B cell (primary cell): ENCODE data around the gene EVC. TPM values are rescaled to one million over a fixed set of nuclear protein-coding genes. Genes with fewer than 3 reads are reported as not detected.

Source experiments
- ATAC-seq: fragments of 200-7000 bp; cut with Tn5 transposase; one replicate; pipeline ENCODE4 v1.10.0; 2021; ENCODE audit warnings: low read depth, mild to moderate bottlenecking, moderate number of reproducible peaks, moderate library complexity
- CTCF ChIA-PET: fragments of 350-600 bp; sonication (Branson Sonifier 250); formaldehyde crosslinking; loops from one replicate; lab custom pipeline; 2021; ENCODE audit warnings: antibody characterized with exemption, inconsistent platforms; lab: Charles Lee
- POLR2A ChIA-PET: fragments of 350-600 bp; sonication (Branson Sonifier 250); formaldehyde crosslinking; loops from one replicate; lab custom pipeline; 2021; ENCODE audit warnings: antibody characterized with exemption; lab: Charles Lee
- DNase-seq: peaks from one replicate; pipeline ENCODE4 v3.0.0; 2013
- H2AFZ ChIP-seq: 2 replicates; pipeline ENCODE4 v1.6.1; 2012; ENCODE audit warnings: mild to moderate bottlenecking, low read depth, low read length; ENCODE audit not compliant: insufficient read depth, poor library complexity, severe bottlenecking
- H3K27ac ChIP-seq, 2 donors: 1 replicate in 1 of 2; 2 replicates in 1 of 2; pipeline ENCODE4 v1.5.1; 2012 to 2013; ENCODE audit warnings: low read length in 2 of 2, mild to moderate bottlenecking in 2 of 2, moderate library complexity in 1 of 2
- H3K27me3 ChIP-seq, 4 experiments: fragments of 200-600 bp in 1 of 4; sonication (generic) in 1 of 4; replicated peaks in 1 of 4; 1 replicate in 2 of 4; 2 replicates in 2 of 4; pipeline versions ENCODE4 v1.6.1 to v1.7.0; 2013 to 2016; ENCODE audit warnings: low read length in 3 of 4, mild to moderate bottlenecking in 2 of 4, mixed read lengths in 1 of 4, moderate library complexity in 1 of 4; ENCODE audit not compliant: insufficient read depth in 4 of 4, control insufficient read depth in 3 of 4; ENCODE audit errors: control extremely low read depth in 1 of 4
- H3K36me3 ChIP-seq, 2 experiments: replicated peaks in 1 of 2; 1 replicate in 1 of 2; 2 replicates in 1 of 2; pipeline versions ENCODE4 v1.6.1 to v1.7.1; 2013; ENCODE audit warnings: low read length in 1 of 2; ENCODE audit not compliant: insufficient read depth in 2 of 2, control insufficient read depth in 1 of 2; ENCODE audit errors: control extremely low read depth in 1 of 2, extremely low read depth in 1 of 2
- H3K4me1 ChIP-seq, 2 donors: fragments of 200-600 bp in 1 of 2; sonication (generic) in 1 of 2; 1 replicate in 1 of 2; 2 replicates in 1 of 2; pipeline versions ENCODE4 v1.5.1 to v1.6.1; 2013 to 2017; ENCODE audit warnings: low read length in 2 of 2; ENCODE audit not compliant: control insufficient read depth in 2 of 2, insufficient read depth in 2 of 2
- H3K4me2 ChIP-seq: replicated peaks from 2 replicates; pipeline ENCODE3; 2012; ENCODE audit warnings: mild to moderate bottlenecking, low read depth, low read length; ENCODE audit not compliant: poor library complexity, severe bottlenecking
- H3K4me3 ChIP-seq, 5 experiments: fragments of 200-600 bp in 1 of 5; sonication (generic) in 1 of 5; 1 replicate in 3 of 5; 2 replicates in 2 of 5; pipeline versions ENCODE4 v1.5.1 to v1.7.0; 2011 to 2016; ENCODE audit warnings: low read length in 4 of 5, mild to moderate bottlenecking in 4 of 5, low read depth in 2 of 5, control low read depth in 1 of 5, moderate library complexity in 1 of 5; ENCODE audit not compliant: insufficient read depth in 1 of 5; ENCODE audit errors: control extremely low read depth in 1 of 5, extremely low read depth in 1 of 5
- H3K79me2 ChIP-seq: fragments of 200-600 bp; sonication (generic); one replicate; pipeline ENCODE4 v1.6.0; 2016; ENCODE audit warnings: low read length; ENCODE audit not compliant: control insufficient read depth, insufficient read depth
- H3K9ac ChIP-seq: fragments of 200-600 bp; sonication (generic); 2 replicates; pipeline ENCODE4 v1.6.1; 2017; ENCODE audit warnings: mild to moderate bottlenecking, low read length, moderate library complexity
- H3K9me3 ChIP-seq, 3 donors: one replicate each; pipeline versions ENCODE4 v1.6.1 to v1.7.1; 2013; ENCODE audit warnings: low read length in 2 of 3; ENCODE audit not compliant: control insufficient read depth in 2 of 3, insufficient read depth in 1 of 3; ENCODE audit errors: control extremely low read depth in 1 of 3
- H4K20me1 ChIP-seq: 2 replicates; pipeline ENCODE4 v1.6.0; 2012; ENCODE audit warnings: mild to moderate bottlenecking, low read length; ENCODE audit not compliant: insufficient read depth, control insufficient read depth, poor library complexity, severe bottlenecking
- H3K27ac Mint-ChIP-seq: one replicate; pipeline ENCODE4 v1.8.0; 2021; ENCODE audit warnings: mixed read lengths
- H3K27me3 Mint-ChIP-seq: one replicate; pipeline ENCODE4 v1.8.0; 2021; ENCODE audit warnings: mixed read lengths
- H3K4me1 Mint-ChIP-seq: one replicate; pipeline ENCODE4 v1.8.0; 2021; ENCODE audit warnings: mixed read lengths
- H3K4me3 Mint-ChIP-seq: one replicate; pipeline ENCODE4 v1.8.0; 2021; ENCODE audit warnings: mixed read lengths
- H3K9me3 Mint-ChIP-seq: one replicate; pipeline ENCODE4 v1.8.0; 2022; ENCODE audit warnings: mixed read lengths; ENCODE audit not compliant: insufficient read depth
- EZH2 ChIP-seq: IDR thresholded peaks from 2 replicates; pipeline ENCODE4 v1.6.1; 2012; ENCODE audit warnings: borderline replicate concordance, low read depth, mild to moderate bottlenecking, moderate library complexity, low read length; ENCODE audit not compliant: insufficient read depth, poor library complexity, severe bottlenecking
- WGBS: methylation state at CpG from one replicate; pipeline ENCODE4 v1.1.5; 2013; ENCODE audit warnings: missing lambda C conversion rate; ENCODE audit not compliant: insufficient coverage; 5-methylcytosine and 5-hydroxymethylcytosine counted together
- intact Hi-C: fragments of 100-400 bp; cut with micrococcal nuclease; formaldehyde crosslinking; loops from one replicate; pipeline ENCODE4 v1.10.0; 2022
- polyA plus RNA-seq: library from polyadenylated mRNA; depleted of rRNA; stranded (reverse); fragments of >200 nt; gene quantifications from 2 replicates; pipeline ENCODE4 v1.2.3, GENCODE V29; 2012
- total RNA-seq, 2 donors: library from RNA; stranded (reverse); fragments of 120-200 nt in 1 of 2; gene quantifications; 1 replicate in 1 of 2; 2 replicates in 1 of 2; pipeline versions ENCODE4 v1.2.3 to v1.2.4, GENCODE V29; 2013 to 2022
- TF ChIP-seq, protein P1 (sequence below): fragments of 200-600 bp; IDR thresholded peaks from one replicate; pipeline ENCODE4 v1.8.0; 2022; ENCODE audit warnings: antibody characterized with exemption, mild to moderate bottlenecking

EVC gene
- total and polyA plus RNA-seq, 2 donors (not counting 1 experiment from before 2014, with no cell fraction given): 1.5 TPM; not detected in 1

- DNase-seq: no peak
- Histone ChIP-seq H3K27me3 (no peaks in the 10 kb centered on the region), H3K36me3 (no peaks in the 10 kb centered on the region), H3K79me2 (no peaks in the 10 kb centered on the region), H3K9me3 (peaks cover 0 to 16% (median 5%) of the 10 kb centered on the region in 3 donors), H3K27ac (no peak overlapping the region), H4K20me1 (no peaks in the 10 kb centered on the region), H2AFZ (no peak overlapping the region), H3K4me1 (no peaks in the 10 kb centered on the region), H3K4me2 (no peak overlapping the region), H3K9ac (no peak overlapping the region), H3K4me3 (no peak overlapping the region)
- intact Hi-C loops: no loop called here
- CTCF ChIA-PET: no interaction called here
- WGBS: 100% methylated on average over 6 of the region's 8 CpGs
- POLR2A ChIA-PET: no interaction called here
- no peak overlapping the region for H3K4me3 Mint-ChIP-seq
- H3K9me3 Mint-ChIP-seq: peaks cover 3% of the 10 kb centered on the region
- H3K27ac Mint-ChIP-seq: no peak overlapping the region
- no peak for ATAC-seq
- H3K27me3 Mint-ChIP-seq: no peaks in the 10 kb centered on the region
- no peak for TF ChIP-seq EZH2
- TF ChIP-seq, protein P1, sequence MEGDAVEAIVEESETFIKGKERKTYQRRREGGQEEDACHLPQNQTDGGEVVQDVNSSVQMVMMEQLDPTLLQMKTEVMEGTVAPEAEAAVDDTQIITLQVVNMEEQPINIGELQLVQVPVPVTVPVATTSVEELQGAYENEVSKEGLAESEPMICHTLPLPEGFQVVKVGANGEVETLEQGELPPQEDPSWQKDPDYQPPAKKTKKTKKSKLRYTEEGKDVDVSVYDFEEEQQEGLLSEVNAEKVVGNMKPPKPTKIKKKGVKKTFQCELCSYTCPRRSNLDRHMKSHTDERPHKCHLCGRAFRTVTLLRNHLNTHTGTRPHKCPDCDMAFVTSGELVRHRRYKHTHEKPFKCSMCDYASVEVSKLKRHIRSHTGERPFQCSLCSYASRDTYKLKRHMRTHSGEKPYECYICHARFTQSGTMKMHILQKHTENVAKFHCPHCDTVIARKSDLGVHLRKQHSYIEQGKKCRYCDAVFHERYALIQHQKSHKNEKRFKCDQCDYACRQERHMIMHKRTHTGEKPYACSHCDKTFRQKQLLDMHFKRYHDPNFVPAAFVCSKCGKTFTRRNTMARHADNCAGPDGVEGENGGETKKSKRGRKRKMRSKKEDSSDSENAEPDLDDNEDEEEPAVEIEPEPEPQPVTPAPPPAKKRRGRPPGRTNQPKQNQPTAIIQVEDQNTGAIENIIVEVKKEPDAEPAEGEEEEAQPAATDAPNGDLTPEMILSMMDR: no peak
- no peaks in the 10 kb centered on the region for H3K4me1 Mint-ChIP-seq
Measured at GRCh38 chr4:5787311-5787710, 76.3 kb downstream of the EVC start.

- no peaks in the 10 kb centered on the region for H3K27me3 Mint-ChIP-seq
Measured at GRCh38 chr4:5788144-5788543, 77.1 kb downstream of the EVC start.

More at GRCh38 chr4:5788144-5788543, 77.1 kb downstream of the EVC start:
- Histone ChIP-seq H3K79me2 (no peaks in the 10 kb centered on the region), H3K4me2 (no peak overlapping the region), H3K27me3 (no peaks in the 10 kb centered on the region), H4K20me1 (no peaks in the 10 kb centered on the region), H3K4me3 (no peak overlapping the region), H3K27ac (no peak overlapping the region), H2AFZ (no peak overlapping the region), H3K9ac (no peak overlapping the region), H3K4me1 (no peaks in the 10 kb centered on the region), H3K36me3 (no peaks in the 10 kb centered on the region), H3K9me3 (peaks cover 0 to 16% (median 5%) of the 10 kb centered on the region in 3 donors)
- intact Hi-C loops: no loop called here
- ATAC-seq: no peak
- Mint-ChIP-seq H3K27ac (no peak overlapping the region), H3K4me1 (no peaks in the 10 kb centered on the region), H3K9me3 (peaks cover 3% of the 10 kb centered on the region), H3K4me3 (no peak overlapping the region)
- ChIA-PET CTCF (no interaction called here), POLR2A (no interaction called here)
- no peak for DNase-seq
- WGBS: no CpG with 5 or more reads among the region's 2 CpGs
- TF ChIP-seq, protein P1: no peak
- TF ChIP-seq EZH2: no peak
